Activated CD8-positive, alpha-beta memory T cell treated with anti-CD3 and anti-CD28 coated beads, Interleukin-2, amount 10 ng/mL, durations not matched to agents 7 days and 5 days (primary cell): ENCODE results near the gene DDX11. TPM values are rescaled to one million over a fixed set of nuclear protein-coding genes. Genes with fewer than 3 reads are reported as not detected.
"Not testable (repeated sequence)": the region's sequence is repeated elsewhere in the genome, so short reads cannot be mapped to it uniquely, and the experiment has no call there.

Source experiments
- ATAC-seq: fragments of 150-1000 bp; cut with Tn5 transposase; one replicate; pipeline ENCODE4 v1.10.0; 2021; ENCODE audit warnings: moderate library complexity
- CTCF ChIA-PET: fragments of 350-600 bp; sonication (Branson Sonifier 250); formaldehyde crosslinking; loops from one replicate; lab custom pipeline; 2021; ENCODE audit warnings: antibody characterized with exemption; lab: Charles Lee
- DNase-seq: peaks from one replicate; pipeline ENCODE4 v3.0.0-alpha.2; 2020
- H3K27ac Mint-ChIP-seq: one replicate; pipeline ENCODE4 v1.8.0; 2021; ENCODE audit warnings: mild to moderate bottlenecking, mixed read lengths
- H3K27me3 Mint-ChIP-seq: one replicate; pipeline ENCODE4 v1.8.0; 2021; ENCODE audit warnings: mixed read lengths
- H3K36me3 Mint-ChIP-seq: one replicate; pipeline ENCODE4 v1.8.0; 2021; ENCODE audit warnings: mild to moderate bottlenecking, mixed read lengths
- H3K4me1 Mint-ChIP-seq: one replicate; pipeline ENCODE4 v1.8.0; 2021; ENCODE audit warnings: mixed read lengths
- H3K4me3 Mint-ChIP-seq: one replicate; pipeline ENCODE4 v1.8.0; 2021; ENCODE audit warnings: mild to moderate bottlenecking, moderate library complexity, mixed read lengths
- H3K9me3 Mint-ChIP-seq: one replicate; pipeline ENCODE4 v1.8.0; 2022; ENCODE audit warnings: low read depth, mixed read lengths
- total RNA-seq, 2 experiments: library from RNA; stranded (reverse); gene quantifications; one replicate each; pipeline ENCODE4 v1.2.3, GENCODE V29; 2021

Gene DDX11
- total RNA-seq, 2 experiments from 2014 or later: 176 to 240 TPM

DNA sequence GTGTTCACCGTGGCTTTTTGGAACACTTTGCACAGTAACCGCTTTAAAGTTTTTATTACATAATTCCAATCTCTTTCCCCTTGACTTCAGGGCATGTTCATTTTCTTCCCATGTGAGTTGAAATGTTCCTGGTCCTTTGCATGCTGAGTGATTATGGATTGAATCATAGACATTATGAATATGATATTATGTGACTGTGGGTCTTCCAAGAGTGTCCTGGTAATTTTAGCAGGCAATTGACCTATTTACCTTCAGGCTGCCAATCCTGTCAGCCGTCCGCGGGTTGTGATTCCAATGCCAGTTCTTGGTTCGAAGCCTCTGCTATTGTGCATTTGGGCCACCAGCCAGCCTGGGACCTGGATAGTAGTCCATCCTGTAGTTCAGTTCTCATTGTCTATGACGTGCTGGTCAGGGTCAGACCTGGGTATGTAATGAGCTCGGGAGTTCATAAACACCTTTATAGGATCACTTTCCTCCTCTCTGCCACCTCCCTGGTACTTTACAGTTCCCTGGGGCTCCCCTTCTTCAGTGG lies 32.6 kb upstream of the DDX11 start:
- Mint-ChIP-seq H3K9me3 (no peaks in the 10 kb centered on the region), H3K4me1 (peaks cover 7% of the 10 kb centered on the region), H3K4me3 (no peak overlapping the region), H3K27ac (no peak overlapping the region), H3K27me3 (peaks cover 21% of the 10 kb centered on the region), H3K36me3 (peaks cover 2% of the 10 kb centered on the region)
- CTCF ChIA-PET: no interaction called here
- DNase-seq: no peak
- no peak for ATAC-seq

DNA sequence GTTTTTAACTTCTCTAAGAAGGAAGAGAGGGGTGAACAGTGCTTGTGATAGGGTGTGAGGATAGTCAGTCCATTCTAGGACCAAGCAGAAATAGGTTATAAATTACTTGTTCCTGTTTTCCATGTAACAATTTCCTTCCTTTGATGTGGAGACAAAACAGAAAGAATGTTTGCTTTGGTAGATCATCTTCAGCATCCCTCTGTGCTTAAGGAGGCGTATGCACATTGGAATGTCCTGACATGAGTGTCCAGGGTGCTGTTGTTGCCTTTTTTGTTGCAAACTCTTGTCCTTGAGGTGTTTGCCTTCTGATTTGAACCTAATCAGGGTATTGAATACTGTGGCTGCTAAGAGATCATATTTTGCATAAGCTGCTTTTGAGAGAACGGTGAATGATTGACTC lies 23.5 kb upstream of the DDX11 start:
- H3K9me3 Mint-ChIP-seq, ATAC-seq, H3K4me3 Mint-ChIP-seq, DNase-seq, H3K36me3 Mint-ChIP-seq, H3K27ac Mint-ChIP-seq, CTCF ChIA-PET, H3K27me3 Mint-ChIP-seq: not testable (repeated sequence)
- H3K4me1 Mint-ChIP-seq: peaks cover 44% of the 10 kb centered on the region

DNA sequence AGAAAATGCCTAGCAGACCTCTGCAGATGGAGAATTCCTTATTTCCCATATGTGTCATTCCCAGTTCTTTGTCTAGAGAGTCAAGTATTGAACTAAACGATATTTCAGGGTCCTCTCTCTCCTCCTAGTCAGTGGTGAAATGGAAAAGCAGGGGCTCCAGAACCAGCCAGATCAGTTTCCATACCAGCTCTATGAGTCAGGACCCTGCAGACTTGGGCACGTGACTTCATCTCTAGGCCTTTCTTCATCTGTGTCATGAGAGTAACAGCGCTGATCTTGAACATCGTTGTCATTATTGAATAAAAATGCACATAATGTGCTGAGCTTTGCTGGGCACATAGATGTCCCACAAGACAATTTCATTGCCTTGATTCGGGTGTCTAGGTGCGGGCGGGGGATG lies 23.1 kb upstream of the DDX11 start:
- H3K27ac Mint-ChIP-seq, H3K27me3 Mint-ChIP-seq, ATAC-seq, H3K4me3 Mint-ChIP-seq, H3K36me3 Mint-ChIP-seq, H3K9me3 Mint-ChIP-seq, DNase-seq, CTCF ChIA-PET: not testable (repeated sequence)
- H3K4me1 Mint-ChIP-seq: peaks cover 43% of the 10 kb centered on the region

DNA sequence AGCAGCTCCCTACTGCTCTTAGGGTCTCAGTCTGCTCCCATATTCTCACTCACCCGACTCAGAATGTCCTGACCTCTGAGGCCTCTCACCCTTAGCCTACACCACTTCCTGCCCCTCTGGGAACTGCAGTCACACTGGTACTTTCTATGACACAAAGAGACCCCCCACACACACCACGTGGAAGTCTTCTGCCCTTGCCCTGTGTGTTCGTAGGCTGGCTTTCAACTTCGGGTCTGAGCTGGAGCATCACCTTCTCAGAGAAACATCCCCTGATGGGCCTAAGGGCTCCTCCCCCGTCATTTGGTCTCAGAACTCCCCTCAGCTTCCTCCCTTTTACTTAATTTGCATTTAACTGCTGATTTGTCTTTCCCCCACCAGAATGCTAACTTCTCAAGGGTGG lies 22.0 kb upstream of the DDX11 start:
- Mint-ChIP-seq H3K27ac (peak overlapping the region; percentile 68), H3K4me1 (peaks cover 37% of the 10 kb centered on the region)
- not testable (repeated sequence) for H3K36me3 Mint-ChIP-seq, H3K4me3 Mint-ChIP-seq, H3K9me3 Mint-ChIP-seq, H3K27me3 Mint-ChIP-seq
- CTCF ChIA-PET: interaction anchor here (1.3 kb wide), 1 partner anchor 204 kb away, joined by 3 read pairs; no protein-coding TSS in a partner anchor
- DNase-seq: peak; percentile 74
- ATAC-seq: peak; percentile 83

DNA sequence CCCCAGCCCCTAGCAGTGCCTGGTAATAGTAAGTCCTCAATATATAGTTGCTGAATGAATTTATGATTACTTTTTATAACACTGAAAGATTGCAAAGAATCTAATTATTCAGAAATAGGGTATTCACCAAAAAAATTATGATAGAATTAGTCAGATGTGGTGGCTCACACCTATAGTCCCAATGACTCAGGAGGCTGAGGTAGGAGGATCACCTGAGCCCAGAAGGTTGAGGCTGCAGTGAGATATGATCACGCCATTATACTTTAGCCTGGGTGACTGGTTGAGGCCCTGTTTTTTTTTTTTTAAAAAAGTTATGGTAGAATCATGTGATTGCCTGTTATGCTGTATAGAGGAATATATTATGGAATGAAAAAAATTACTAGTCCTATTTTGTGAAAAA lies 21.5 kb upstream of the DDX11 start:
- ATAC-seq: not testable (repeated sequence)
- CTCF ChIA-PET: interaction anchor here (1.3 kb wide), 1 partner anchor 204 kb away, joined by 3 read pairs; no protein-coding TSS in a partner anchor

DNA sequence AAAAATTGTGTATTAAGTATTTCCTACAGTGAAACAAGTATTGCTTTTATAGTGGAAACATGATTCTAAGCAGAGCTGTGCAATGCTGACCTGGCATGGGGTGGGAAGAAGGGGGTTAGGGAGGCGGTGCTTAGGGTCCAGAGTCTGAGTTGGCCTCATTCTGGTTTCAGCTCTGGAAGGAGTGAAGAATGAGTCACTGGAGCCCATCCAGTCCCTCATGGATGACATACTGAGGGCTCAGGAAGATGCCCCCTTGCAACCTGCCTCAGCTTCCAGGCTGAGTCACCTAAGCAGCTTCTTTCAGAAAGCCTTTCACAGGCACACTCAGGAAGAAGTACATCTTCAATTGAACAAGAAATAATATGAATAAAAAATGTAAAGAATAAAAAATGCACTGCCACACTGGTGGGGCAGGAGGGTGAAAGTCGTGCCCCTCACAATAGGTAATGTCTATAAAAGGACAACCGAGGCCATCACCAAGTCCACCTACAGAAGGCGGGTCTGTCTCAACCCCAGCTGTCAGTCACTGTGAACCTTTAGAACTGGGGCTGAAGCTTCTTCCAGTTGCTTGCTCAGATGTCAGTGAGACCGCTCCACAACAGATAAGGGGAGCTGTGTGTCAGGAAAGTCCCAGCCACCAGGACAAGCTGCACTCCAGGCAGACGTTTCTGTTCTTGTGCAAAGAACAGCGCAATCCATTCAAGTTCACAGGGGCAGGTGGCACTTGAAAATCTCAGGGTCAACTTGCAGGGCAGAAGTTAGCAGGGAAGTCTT lies 20.8 kb upstream of the DDX11 start:
- not testable (repeated sequence) for DNase-seq, H3K36me3 Mint-ChIP-seq, H3K27me3 Mint-ChIP-seq, H3K27ac Mint-ChIP-seq, H3K4me3 Mint-ChIP-seq, H3K9me3 Mint-ChIP-seq
- CTCF ChIA-PET: interaction anchor here (1.3 kb wide), 1 partner anchor 205 kb away, joined by 3 read pairs; no protein-coding TSS in a partner anchor
- H3K4me1 Mint-ChIP-seq: peaks cover 33% of the 10 kb centered on the region
- peak; percentile 26 for ATAC-seq

More for the DNA sequence above, 21.5 kb upstream of the DDX11 start:
- H3K4me3 Mint-ChIP-seq, H3K36me3 Mint-ChIP-seq, H3K27me3 Mint-ChIP-seq, DNase-seq, H3K9me3 Mint-ChIP-seq: not testable (repeated sequence)
- Mint-ChIP-seq H3K27ac (peak overlapping the region; percentile 68), H3K4me1 (peaks cover 37% of the 10 kb centered on the region)

DNA sequence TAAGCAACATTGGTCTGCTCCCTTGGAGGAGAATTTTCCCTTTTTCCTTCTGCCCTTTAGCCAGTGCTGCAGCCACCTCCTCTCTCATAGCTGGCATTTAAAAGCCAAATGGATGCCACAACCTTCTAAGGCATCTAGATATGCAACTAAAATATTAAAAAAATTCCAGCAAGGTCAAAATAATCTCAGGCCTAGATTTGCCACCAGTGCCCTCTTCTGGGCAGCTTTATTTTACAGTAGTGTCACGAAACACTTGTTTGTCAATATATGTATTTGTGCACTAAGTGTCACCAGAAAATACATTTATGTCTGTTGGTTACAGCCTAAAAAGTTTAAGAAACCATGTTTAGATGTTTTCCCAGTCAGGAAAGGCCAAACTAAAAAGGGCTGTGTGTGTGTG lies 19.7 kb upstream of the DDX11 start:
- H3K4me3 Mint-ChIP-seq, DNase-seq, H3K9me3 Mint-ChIP-seq, H3K36me3 Mint-ChIP-seq, H3K27me3 Mint-ChIP-seq, H3K27ac Mint-ChIP-seq, CTCF ChIA-PET, ATAC-seq: not testable (repeated sequence)
- peaks cover 28% of the 10 kb centered on the region for H3K4me1 Mint-ChIP-seq

DNA sequence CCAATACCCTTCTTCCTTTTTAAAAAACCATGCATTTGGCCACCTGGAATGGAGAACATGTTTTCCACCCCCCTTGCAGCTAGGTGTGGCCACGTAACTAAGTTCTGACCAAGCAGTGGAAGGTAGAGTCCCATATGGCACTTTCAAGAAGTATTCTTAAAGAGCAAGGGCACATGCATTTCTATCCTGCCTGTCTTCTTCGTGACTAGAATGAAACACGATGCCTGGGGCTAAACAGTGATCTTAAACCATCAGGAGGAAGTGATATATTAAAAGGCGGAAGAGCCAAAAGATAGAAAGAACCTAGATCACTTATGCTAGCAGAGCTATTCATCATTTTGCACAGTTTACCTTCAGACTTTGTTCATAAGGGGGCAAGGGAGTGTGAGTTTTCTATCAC lies 16.0 kb upstream of the DDX11 start:
- no peak overlapping the region for H3K27ac Mint-ChIP-seq
- no peaks in the 10 kb centered on the region for H3K27me3 Mint-ChIP-seq
- no peaks in the 10 kb centered on the region for H3K36me3 Mint-ChIP-seq
- H3K4me3 Mint-ChIP-seq: no peak overlapping the region
- CTCF ChIA-PET: no interaction called here
- H3K9me3 Mint-ChIP-seq: no peaks in the 10 kb centered on the region
- ATAC-seq: no peak
- peaks cover 12% of the 10 kb centered on the region for H3K4me1 Mint-ChIP-seq
- no peak for DNase-seq

DNA sequence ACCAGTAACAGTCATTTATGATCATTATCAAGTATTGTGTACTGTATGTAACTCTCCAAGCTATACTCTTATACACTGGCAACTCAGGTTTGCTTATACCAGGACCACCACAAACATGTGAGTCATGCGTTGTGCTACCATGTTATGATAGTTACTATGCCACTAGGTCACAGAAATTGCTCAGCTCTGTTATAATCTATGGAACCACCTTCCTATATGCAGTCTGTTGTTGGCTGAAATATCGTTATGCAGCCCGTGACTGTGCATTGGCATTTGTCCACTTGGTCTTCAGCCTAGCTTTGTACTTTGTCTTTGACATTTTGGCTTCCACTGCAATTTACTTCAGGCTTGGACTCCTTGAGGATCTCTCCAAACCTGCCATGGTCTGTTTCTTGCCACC lies 7.5 kb upstream of the DDX11 start:
- H3K4me1 Mint-ChIP-seq, CTCF ChIA-PET, H3K27me3 Mint-ChIP-seq, H3K36me3 Mint-ChIP-seq, H3K4me3 Mint-ChIP-seq, H3K9me3 Mint-ChIP-seq, DNase-seq, H3K27ac Mint-ChIP-seq: not testable (repeated sequence)
- peak; percentile 55 for ATAC-seq

DNA sequence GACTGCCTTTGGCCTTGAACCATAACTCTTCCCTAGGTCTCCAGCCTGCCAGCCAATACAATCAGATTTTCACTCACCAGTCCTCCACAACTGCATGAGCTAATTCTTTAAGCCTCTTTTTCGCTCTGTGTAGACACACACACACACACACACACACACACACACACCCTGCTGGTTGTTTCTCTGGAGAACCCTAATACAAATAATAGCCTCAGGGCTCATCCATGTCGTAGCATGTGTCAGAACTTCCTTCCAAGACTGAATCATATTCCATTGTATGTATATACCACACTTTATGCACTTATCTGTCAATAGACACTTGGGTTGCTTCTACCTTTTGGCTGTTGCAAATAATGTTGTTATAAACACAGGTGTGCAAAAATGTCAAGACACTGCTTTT lies 6.0 kb upstream of the DDX11 start:
- H3K9me3 Mint-ChIP-seq, DNase-seq, ATAC-seq, H3K36me3 Mint-ChIP-seq, CTCF ChIA-PET, H3K27ac Mint-ChIP-seq, H3K4me3 Mint-ChIP-seq, H3K27me3 Mint-ChIP-seq: not testable (repeated sequence)
- H3K4me1 Mint-ChIP-seq: peaks cover 10% of the 10 kb centered on the region

DNA sequence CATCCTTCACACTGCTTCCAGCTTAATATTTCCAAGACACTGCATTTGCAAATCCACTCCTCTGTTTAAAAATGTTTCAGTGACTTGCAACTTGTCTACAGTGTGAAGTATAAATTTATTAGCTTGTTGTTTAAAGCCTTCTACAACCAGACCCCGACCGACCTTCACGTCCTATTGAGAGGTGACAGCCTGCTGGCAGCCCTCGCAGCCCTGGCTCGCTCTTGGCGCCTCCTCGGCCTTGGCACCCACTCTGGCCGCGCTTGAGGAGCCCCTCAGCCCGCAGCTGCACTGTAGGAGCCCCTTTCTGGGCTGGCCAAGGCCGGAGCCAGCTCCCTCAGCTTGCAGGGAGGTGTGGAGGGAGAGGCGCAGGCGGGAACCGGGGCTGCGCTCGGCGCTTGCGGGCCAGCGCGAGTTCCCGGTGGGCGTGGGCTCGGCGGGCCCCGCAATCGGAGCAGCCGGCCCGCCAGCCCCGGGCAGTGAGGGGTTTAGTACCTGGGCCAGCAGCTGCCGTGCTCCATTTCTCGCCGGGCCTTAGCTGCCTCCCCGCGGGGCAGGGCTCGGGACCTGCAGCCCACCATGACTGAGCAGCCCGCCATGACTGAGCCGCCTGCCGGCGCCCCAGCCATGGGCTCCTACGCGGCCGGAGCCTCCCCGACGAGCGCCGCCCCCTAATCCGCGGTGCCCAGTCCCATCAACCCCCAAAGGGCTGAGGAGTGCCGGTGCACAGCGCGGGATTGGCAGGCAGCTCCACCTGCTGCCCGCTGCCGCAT lies 2.5 kb upstream of the DDX11 start:
- ATAC-seq: not testable (repeated sequence)

DNA sequence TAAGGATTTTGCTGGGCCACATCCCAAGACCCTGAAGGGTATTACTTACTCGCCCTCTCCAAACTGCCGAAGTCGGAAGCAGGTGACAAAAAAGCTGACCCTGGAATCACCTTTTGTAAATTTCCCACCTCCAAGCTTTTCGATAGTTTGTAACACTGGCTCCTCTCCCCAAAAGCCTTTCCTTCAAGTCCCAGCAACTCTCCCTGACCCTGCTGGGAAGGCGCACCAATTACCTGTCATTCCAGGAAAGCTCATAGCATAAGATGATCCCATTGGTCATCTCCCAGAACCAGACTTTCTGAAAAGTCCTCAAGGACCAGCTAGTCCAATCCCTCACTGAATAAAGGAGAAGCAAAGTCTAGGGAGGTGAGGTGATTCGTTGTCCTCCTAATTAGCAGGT lies 698 bp upstream of the DDX11 start:
- peak overlapping the region; percentile 96 for H3K27ac Mint-ChIP-seq
- peaks cover 12% of the 10 kb centered on the region for H3K36me3 Mint-ChIP-seq
- ATAC-seq, DNase-seq, H3K9me3 Mint-ChIP-seq, H3K27me3 Mint-ChIP-seq: not testable (repeated sequence)
- H3K4me1 Mint-ChIP-seq: peaks cover 38% of the 10 kb centered on the region
- CTCF ChIA-PET: interaction anchor here (1.0 to 1.8 kb wide), 2 partner anchors 226 to 277 kb away, joined by 3 to 5 read pairs; no protein-coding TSS in a partner anchor
- H3K4me3 Mint-ChIP-seq: peak overlapping the region; percentile 98

More for the DNA sequence above, 2.5 kb upstream of the DDX11 start:
- H3K27ac Mint-ChIP-seq, DNase-seq, H3K9me3 Mint-ChIP-seq, H3K4me3 Mint-ChIP-seq, CTCF ChIA-PET, H3K27me3 Mint-ChIP-seq, H3K36me3 Mint-ChIP-seq: not testable (repeated sequence)
- H3K4me1 Mint-ChIP-seq: peaks cover 25% of the 10 kb centered on the region

DNA sequence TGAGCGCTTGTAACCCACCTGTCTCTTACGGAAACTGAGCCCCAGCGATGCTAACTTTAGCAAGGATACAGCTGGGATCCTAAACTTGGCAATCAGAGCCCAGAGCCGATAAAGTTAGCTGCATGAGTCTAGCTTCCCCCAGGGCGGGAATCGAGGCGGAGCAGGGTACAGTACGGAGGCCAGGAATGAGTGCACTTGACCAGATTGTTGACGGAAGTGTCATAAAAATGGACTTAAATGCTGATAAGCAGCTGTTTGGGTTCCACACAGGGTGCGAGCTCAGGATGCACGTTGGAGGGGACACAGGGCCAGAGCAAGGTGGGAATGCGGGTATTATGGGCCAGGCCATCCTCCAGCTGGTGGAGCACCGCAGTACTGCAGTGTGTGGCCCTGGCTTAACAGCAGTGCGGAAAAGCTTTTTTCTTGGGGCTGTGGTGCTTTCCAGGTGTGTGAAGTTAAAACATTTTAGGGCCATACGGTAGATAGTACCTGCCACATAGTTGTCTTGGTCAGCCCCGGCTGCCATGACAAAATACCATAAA lies 744 bp downstream of the DDX11 start:
- CTCF ChIA-PET, DNase-seq: not testable (repeated sequence)
- H3K4me3 Mint-ChIP-seq: peak overlapping the region; percentile 98

More for the DNA sequence above, 744 bp downstream of the DDX11 start:
- H3K9me3 Mint-ChIP-seq, H3K27me3 Mint-ChIP-seq: not testable (repeated sequence)
- H3K27ac Mint-ChIP-seq: peak overlapping the region; percentile 96
- H3K4me1 Mint-ChIP-seq: peaks cover 46% of the 10 kb centered on the region
- H3K36me3 Mint-ChIP-seq: peaks cover 19% of the 10 kb centered on the region
- ATAC-seq: peak; percentile 43
